Measurements from ENCODE around the gene KSR2.

DNA sequence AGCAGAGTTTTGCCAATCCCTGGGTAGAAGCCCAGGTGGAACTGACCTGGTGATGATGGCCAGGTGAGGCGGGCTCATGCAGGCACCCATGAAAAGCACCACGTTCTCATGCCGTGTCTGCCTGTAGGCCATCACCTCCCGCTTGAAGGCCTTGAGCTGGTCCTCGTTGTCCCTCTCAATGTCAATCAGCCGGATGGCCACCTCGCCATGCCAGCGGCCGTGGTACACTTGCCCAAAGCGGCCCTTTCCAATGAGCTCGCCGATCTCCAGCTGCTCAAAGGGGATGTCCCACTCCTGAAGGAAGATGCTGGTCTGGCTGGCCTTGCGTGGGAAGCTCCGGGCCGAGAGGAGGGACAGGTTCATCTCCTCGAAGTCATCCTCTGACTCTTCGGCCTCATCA is 444.0 kb downstream of the KSR2 start:
- TF ChIP-seq, protein P1, sequence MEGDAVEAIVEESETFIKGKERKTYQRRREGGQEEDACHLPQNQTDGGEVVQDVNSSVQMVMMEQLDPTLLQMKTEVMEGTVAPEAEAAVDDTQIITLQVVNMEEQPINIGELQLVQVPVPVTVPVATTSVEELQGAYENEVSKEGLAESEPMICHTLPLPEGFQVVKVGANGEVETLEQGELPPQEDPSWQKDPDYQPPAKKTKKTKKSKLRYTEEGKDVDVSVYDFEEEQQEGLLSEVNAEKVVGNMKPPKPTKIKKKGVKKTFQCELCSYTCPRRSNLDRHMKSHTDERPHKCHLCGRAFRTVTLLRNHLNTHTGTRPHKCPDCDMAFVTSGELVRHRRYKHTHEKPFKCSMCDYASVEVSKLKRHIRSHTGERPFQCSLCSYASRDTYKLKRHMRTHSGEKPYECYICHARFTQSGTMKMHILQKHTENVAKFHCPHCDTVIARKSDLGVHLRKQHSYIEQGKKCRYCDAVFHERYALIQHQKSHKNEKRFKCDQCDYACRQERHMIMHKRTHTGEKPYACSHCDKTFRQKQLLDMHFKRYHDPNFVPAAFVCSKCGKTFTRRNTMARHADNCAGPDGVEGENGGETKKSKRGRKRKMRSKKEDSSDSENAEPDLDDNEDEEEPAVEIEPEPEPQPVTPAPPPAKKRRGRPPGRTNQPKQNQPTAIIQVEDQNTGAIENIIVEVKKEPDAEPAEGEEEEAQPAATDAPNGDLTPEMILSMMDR (conservative IDR thresholded peaks at IDR 0.05; ENCODE audit: low read length): no peak
- TF ChIP-seq EZH2phosphoT487 (IDR thresholded peaks at IDR 0.05; ENCODE audit: borderline replicate concordance, low read depth, low read length): no peak

Data from OCI-LY7 (cell line).